Measurements from ENCODE around the gene DDO. TPM values are rescaled to one million over a fixed set of nuclear protein-coding genes. Genes with fewer than 3 reads are reported as not detected.

DDO gene
- total RNA-seq, 1 donor from 2014 or later = not detected

DNA sequence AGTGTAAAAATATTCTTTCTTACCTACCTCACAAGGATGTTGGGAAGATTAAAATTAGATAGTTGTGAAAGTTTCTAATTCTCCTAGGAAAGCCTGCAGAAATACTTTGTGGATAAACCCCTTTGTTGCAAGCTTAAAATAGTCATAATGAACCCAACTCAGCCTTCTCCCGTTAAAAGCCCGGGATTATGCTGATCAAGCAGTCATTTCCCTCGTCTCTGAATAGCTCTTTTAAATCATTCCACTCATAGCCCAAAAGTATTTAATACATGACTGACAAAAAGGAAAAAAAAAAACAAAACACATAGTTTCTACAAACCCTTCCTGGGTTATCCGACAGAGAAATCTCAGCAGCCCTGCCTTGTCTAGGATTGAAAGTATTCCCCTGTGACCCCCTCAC is 46.3 kb downstream of the DDO start:
- intact Hi-C loops (cut with micrococcal nuclease) = no loop called here
- H3K4me1 Mint-ChIP-seq = no peaks in the 10 kb centered on the region
- H3K27ac Mint-ChIP-seq = no peak overlapping the region
- no peak for DNase-seq
- no peaks in the 10 kb centered on the region for H3K9me3 Mint-ChIP-seq
- H3K27me3 Mint-ChIP-seq = peaks cover 21% of the 10 kb centered on the region
- H3K4me3 Mint-ChIP-seq = no peak overlapping the region
- no peaks in the 10 kb centered on the region for H3K36me3 Mint-ChIP-seq (ENCODE audit: low read depth)

DNA sequence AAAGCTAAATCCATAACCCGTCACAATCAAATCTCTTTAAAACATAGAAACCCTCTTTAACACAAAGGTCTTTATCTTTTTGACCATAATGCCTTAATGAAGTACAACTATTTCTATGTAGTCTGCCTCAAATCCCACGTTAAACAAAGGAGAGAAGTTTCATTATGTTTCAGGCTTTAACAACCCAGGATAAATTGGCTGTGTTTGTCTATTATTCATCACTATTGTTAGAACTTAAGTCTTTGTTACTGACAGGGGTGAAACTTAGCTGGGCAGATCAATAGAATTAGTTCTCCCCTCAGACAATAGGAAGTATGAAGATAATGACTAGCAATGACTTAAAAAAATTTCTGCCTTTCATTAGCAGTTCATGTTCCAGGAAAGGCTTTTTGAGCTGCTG is 47.1 kb downstream of the DDO start:
- no peak overlapping the region for H3K27ac Mint-ChIP-seq
- intact Hi-C loops (cut with micrococcal nuclease) = no loop called here
- no peaks in the 10 kb centered on the region for H3K4me1 Mint-ChIP-seq
- no peaks in the 10 kb centered on the region for H3K36me3 Mint-ChIP-seq (ENCODE audit: low read depth)
- H3K4me3 Mint-ChIP-seq = no peak overlapping the region
- peaks cover 23% of the 10 kb centered on the region for H3K27me3 Mint-ChIP-seq
- DNase-seq = no peak
- H3K9me3 Mint-ChIP-seq = no peaks in the 10 kb centered on the region

GRCh38 chr6:110367825-110368224 is 47.5 kb downstream of the DDO start:
- Mint-ChIP-seq H3K4me3 (no peak overlapping the region), H3K27ac (no peak overlapping the region), H3K4me1 (no peaks in the 10 kb centered on the region), H3K9me3 (no peaks in the 10 kb centered on the region), H3K36me3 (ENCODE audit: low read depth) (no peaks in the 10 kb centered on the region), H3K27me3 (peaks cover 23% of the 10 kb centered on the region)
- no peak for DNase-seq
- intact Hi-C loops (cut with micrococcal nuclease) = no loop called here

DNA sequence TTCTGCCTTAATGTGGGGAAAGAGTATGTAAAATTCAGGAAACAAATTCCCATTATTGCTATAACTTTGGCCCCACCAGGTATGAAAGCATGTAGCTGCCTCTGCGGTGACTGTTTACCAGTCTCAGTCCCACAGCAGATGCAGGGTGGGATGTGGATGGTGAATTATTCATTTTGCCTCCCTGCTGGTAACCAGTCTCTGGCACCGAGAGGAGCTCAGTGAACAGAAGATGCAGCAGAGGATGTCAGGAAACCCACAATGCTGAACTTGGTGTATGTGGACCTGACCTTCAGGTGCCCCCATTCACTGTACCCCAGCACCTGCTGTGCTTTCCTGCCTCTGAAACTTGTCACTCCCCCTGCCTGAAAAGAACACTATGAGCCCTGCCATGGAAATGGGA is 48.4 kb downstream of the DDO start:
- intact Hi-C loops (cut with micrococcal nuclease) = no loop called here
- Mint-ChIP-seq H3K4me1 (no peaks in the 10 kb centered on the region), H3K27me3 (peaks cover 28% of the 10 kb centered on the region), H3K4me3 (no peak overlapping the region), H3K27ac (no peak overlapping the region), H3K9me3 (no peaks in the 10 kb centered on the region), H3K36me3 (ENCODE audit: low read depth) (no peaks in the 10 kb centered on the region)
- no peak for DNase-seq

DNA sequence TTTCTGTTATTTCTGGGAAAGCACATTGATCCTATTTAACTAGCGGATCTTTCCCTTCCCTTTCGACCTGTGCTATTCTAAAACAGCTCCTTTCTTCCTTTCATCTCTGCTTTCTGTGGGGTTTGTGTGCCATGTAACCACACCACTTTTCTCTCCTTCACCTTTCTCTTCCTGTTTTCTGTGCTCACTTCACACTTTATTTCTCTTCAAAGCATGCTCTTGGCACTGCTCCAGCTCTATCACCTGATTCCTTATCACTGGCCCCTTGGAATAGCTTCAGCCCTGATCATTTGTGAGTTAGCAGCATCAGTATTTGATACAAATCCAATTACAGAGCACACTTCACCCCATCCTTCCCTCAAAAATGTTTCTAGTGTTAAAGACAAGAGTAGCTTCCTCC is 49.1 kb downstream of the DDO start:
- H3K4me1 Mint-ChIP-seq = no peaks in the 10 kb centered on the region
- no peak for DNase-seq
- no peak overlapping the region for H3K4me3 Mint-ChIP-seq
- intact Hi-C loops (cut with micrococcal nuclease) = no loop called here
- no peaks in the 10 kb centered on the region for H3K36me3 Mint-ChIP-seq (ENCODE audit: low read depth)
- H3K27ac Mint-ChIP-seq = no peak overlapping the region
- H3K27me3 Mint-ChIP-seq = peaks cover 24% of the 10 kb centered on the region
- no peaks in the 10 kb centered on the region for H3K9me3 Mint-ChIP-seq

GRCh38 chr6:110364364-110365105 is 50.8 kb downstream of the DDO start:
- no peaks in the 10 kb centered on the region for H3K36me3 Mint-ChIP-seq (ENCODE audit: low read depth)
- H3K4me3 Mint-ChIP-seq = no peak overlapping the region
- DNase-seq = no peak
- H3K27me3 Mint-ChIP-seq = peaks cover 29% of the 10 kb centered on the region
- H3K27ac Mint-ChIP-seq = no peak overlapping the region
- no peaks in the 10 kb centered on the region for H3K4me1 Mint-ChIP-seq
- H3K9me3 Mint-ChIP-seq = no peaks in the 10 kb centered on the region
- intact Hi-C loops (cut with micrococcal nuclease) = no loop called here

DNA sequence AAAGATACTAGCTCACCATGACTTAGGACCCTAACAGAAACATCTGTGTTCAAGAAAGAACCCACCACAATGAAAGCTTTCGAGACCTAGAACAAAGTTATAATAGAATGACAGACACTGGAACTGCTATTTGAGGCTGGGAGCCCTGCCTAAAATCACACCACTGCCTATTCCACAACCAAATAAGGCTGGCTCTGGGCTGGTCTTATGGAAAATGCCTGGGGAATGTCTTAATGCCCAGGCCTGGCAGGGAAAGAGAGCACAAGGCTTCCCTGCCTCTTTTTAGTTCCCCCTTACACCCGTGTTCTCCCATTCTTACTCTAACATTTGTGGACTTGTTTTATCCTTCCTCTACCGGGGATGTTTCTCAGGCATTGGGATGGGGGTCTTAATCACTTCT is 51.6 kb downstream of the DDO start:
- Mint-ChIP-seq H3K4me3 (no peak overlapping the region), H3K27me3 (peaks cover 37% of the 10 kb centered on the region), H3K27ac (no peak overlapping the region), H3K4me1 (no peaks in the 10 kb centered on the region), H3K36me3 (ENCODE audit: low read depth) (no peaks in the 10 kb centered on the region), H3K9me3 (no peaks in the 10 kb centered on the region)
- no peak for DNase-seq
- intact Hi-C loops (cut with micrococcal nuclease) = no loop called here

GRCh38 chr6:110360676-110361075 is 54.7 kb downstream of the DDO start:
- intact Hi-C loops (cut with micrococcal nuclease) = no loop called here
- H3K9me3 Mint-ChIP-seq = no peaks in the 10 kb centered on the region
- H3K4me1 Mint-ChIP-seq = peaks cover 2% of the 10 kb centered on the region
- no peak overlapping the region for H3K27ac Mint-ChIP-seq
- no peak for DNase-seq
- H3K36me3 Mint-ChIP-seq (ENCODE audit: low read depth) = no peaks in the 10 kb centered on the region
- H3K27me3 Mint-ChIP-seq = peaks cover 52% of the 10 kb centered on the region
- H3K4me3 Mint-ChIP-seq = no peak overlapping the region

DNA sequence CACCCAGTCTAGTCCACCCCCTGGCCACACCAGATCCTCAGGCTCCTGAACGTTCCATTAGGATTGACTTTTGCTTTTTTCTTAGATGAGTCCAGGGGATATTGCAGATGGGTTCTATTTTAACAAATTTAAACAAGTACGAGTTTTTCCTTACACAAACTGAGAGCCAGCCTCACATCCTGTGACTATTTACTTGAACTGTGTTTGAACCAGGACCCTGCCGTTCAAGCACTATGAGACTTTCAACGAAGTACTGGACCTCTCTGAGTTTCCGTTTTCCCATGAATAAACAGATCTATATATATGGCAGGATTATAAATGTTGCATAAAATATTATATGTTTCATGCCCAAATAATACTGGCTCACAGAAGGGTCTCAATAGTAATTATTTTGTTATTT is 55.8 kb downstream of the DDO start:
- H3K4me3 Mint-ChIP-seq = no peak overlapping the region
- peaks cover 2% of the 10 kb centered on the region for H3K4me1 Mint-ChIP-seq
- H3K27me3 Mint-ChIP-seq = peaks cover 56% of the 10 kb centered on the region
- intact Hi-C loops (cut with micrococcal nuclease) = no loop called here
- no peak overlapping the region for H3K27ac Mint-ChIP-seq
- no peak for DNase-seq
- H3K36me3 Mint-ChIP-seq (ENCODE audit: low read depth) = no peaks in the 10 kb centered on the region
- H3K9me3 Mint-ChIP-seq = no peaks in the 10 kb centered on the region

GRCh38 chr6:110358553-110359160 is 56.7 kb downstream of the DDO start:
- Mint-ChIP-seq H3K4me1 (peaks cover 2% of the 10 kb centered on the region), H3K9me3 (no peaks in the 10 kb centered on the region), H3K4me3 (peak overlapping the region; percentile 22), H3K27me3 (peaks cover 59% of the 10 kb centered on the region), H3K36me3 (ENCODE audit: low read depth) (no peaks in the 10 kb centered on the region), H3K27ac (no peak overlapping the region)
- intact Hi-C loops (cut with micrococcal nuclease) = no loop called here
- DNase-seq = no peak

DNA sequence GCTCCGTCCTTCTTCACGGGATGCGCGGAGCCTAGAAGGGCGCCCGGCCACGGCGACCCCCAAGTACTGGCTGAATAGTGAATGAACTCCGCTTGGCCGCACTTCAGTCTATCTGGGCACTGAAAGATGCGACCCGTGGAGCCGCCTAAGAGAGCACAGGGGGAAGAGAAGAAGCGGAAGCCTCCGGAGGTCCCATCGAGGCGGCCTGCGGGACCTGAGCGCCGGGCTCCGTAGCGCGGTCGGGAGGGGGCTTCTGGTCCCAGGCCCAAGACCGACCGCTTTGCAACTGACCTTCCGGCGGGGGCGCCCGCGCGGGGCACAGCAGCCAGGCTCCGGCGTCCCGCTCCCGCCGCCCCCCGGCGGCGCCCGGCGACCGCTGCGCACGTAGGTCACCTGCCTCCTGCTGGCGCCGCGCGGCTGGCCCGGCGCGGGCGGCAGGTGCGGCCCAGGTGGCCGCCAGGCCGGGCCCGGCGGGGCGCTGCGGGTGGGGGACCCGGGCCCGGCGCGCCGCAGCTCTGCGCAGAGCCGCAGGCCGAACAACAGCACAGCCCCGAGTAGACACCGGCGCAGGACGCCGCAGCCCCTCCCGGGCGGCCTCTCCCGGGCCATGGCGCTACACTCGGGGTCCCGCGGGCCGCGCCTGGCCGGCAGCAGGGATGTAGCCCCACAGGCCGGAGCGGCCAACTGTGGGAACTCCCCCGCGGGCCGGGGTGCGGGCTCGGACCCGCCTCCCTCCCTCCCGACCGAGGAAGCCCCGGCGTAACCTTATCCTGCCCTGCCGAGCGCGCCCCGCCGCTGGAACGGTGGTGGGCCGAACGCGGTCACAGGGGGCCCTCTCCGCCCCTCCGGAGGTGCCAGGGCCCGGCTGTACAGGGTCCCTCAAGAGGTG is 57.5 kb downstream of the DDO start, which contains the start of gene METTL24:
TSS of gene METTL24 (minus strand) at position 686 of the 889 bp plus-strand sequence. CDS start at position 609, 77 bp downstream.
- peaks cover 2% of the 10 kb centered on the region for H3K4me1 Mint-ChIP-seq
- peak within 1 kb of the TSS; percentile 76 for H3K4me3 Mint-ChIP-seq
- peaks cover 62% of the 10 kb centered on the region for H3K27me3 Mint-ChIP-seq
- intact Hi-C loops (cut with micrococcal nuclease) = no loop called here
- H3K36me3 Mint-ChIP-seq (ENCODE audit: low read depth) = no peaks in the 10 kb centered on the region
- no peak within 1 kb of the TSS for H3K27ac Mint-ChIP-seq
- H3K9me3 Mint-ChIP-seq = no peaks in the 10 kb centered on the region
- peak; percentile 57 for DNase-seq

DNA sequence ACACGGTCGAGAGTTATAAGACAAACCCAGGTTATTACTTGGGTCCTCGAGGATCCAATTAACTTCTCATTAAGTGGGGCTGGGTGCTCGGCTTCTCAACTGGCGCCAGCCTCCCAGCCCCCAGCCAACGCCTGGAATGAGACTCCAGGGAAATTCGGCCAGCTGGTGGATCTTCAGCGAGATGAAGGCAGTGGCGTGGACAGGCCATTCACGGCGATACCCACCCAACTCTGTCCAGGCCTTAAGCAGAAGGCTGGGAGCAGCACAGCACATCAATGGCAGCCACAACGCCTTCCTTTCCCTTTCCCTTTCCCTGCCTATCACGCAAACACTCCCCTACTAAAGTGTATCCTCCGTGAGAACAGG is 58.1 kb downstream of the DDO start:
- H3K4me3 Mint-ChIP-seq = peak overlapping the region; percentile 76
- peaks cover 2% of the 10 kb centered on the region for H3K4me1 Mint-ChIP-seq
- no peak for DNase-seq
- H3K9me3 Mint-ChIP-seq = no peaks in the 10 kb centered on the region
- H3K36me3 Mint-ChIP-seq (ENCODE audit: low read depth) = no peaks in the 10 kb centered on the region
- intact Hi-C loops (cut with micrococcal nuclease) = no loop called here
- peaks cover 56% of the 10 kb centered on the region for H3K27me3 Mint-ChIP-seq
- no peak overlapping the region for H3K27ac Mint-ChIP-seq

DNA sequence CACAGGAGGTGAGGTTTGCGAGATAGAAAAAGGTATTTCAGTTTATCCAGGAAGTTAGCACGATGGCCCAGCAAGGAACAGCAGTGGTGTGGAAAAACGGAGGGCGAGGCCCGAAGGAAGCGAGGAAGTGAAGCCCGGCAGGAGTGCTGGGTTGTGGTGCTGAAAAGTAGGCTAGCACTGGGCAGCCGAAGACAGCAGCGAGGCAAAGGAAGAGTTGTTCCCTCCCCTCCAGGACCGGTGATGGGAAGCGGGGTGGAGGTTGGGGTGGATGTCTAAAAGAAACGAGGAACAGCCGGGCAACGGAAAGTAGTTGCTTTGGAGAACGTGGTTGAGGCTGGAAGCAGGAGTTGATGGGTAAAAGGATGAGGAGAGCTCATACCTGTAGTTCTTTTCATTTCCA is 58.6 kb downstream of the DDO start:
- H3K27me3 Mint-ChIP-seq = peaks cover 56% of the 10 kb centered on the region
- no peaks in the 10 kb centered on the region for H3K36me3 Mint-ChIP-seq (ENCODE audit: low read depth)
- H3K9me3 Mint-ChIP-seq = no peaks in the 10 kb centered on the region
- peaks cover 2% of the 10 kb centered on the region for H3K4me1 Mint-ChIP-seq
- peak overlapping the region; percentile 6 for H3K4me3 Mint-ChIP-seq
- DNase-seq = no peak
- intact Hi-C loops (cut with micrococcal nuclease) = no loop called here
- no peak overlapping the region for H3K27ac Mint-ChIP-seq

DNA sequence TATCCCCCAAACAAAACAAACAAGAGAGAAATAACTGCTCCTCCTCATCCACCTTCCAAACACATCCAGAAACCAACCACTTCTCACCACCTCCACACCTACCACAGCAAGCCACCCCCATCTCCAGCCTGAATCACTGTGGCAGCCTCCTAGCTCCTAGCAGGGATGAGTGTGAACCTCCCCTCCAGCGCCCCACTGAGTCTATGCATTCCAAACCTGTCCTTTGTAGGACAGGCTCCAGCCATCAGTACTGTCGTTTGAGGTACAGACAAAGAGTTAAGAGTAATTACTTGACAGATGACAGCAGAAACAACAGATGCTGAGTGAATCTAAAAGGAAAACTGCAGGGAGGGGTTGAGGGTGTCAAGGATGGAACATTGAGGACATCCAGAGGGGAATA is 59.6 kb downstream of the DDO start:
- H3K9me3 Mint-ChIP-seq = no peaks in the 10 kb centered on the region
- H3K4me1 Mint-ChIP-seq = peaks cover 2% of the 10 kb centered on the region
- intact Hi-C loops (cut with micrococcal nuclease) = no loop called here
- H3K4me3 Mint-ChIP-seq = no peak overlapping the region
- DNase-seq = no peak
- H3K36me3 Mint-ChIP-seq (ENCODE audit: low read depth) = no peaks in the 10 kb centered on the region
- no peak overlapping the region for H3K27ac Mint-ChIP-seq
- H3K27me3 Mint-ChIP-seq = peaks cover 54% of the 10 kb centered on the region
